HG02642 (cell line): ENCODE data around the gene PRKN.

Source experiments
- ATAC-seq: cut with Tn5 transposase; IDR thresholded peaks from one replicate; pipeline ENCODE4 v1.9.1; 2021; ENCODE audit warnings: mild to moderate bottlenecking; ENCODE audit not compliant: unreplicated experiment, poor library complexity

Gene PRKN

GRCh38 chr6:162173466-162173865, 554.1 kb downstream of the PRKN start:
- ATAC-seq, result no peak

- no peak for ATAC-seq
Measured at GRCh38 chr6:162165479-162165878, 562.1 kb downstream of the PRKN start.

GRCh38 chr6:162157167-162157870, 570.2 kb downstream of the PRKN start:
- no peak for ATAC-seq

GRCh38 chr6:162156146-162156545, 571.4 kb downstream of the PRKN start:
- no peak for ATAC-seq

- ATAC-seq, result no peak
Measured at GRCh38 chr6:162154930-162155329, 572.6 kb downstream of the PRKN start.

- ATAC-seq, result no peak
Measured at GRCh38 chr6:162154001-162154400, 573.6 kb downstream of the PRKN start.

GRCh38 chr6:162153120-162153519, 574.4 kb downstream of the PRKN start:
- no peak for ATAC-seq

- ATAC-seq, result no peak
Measured at GRCh38 chr6:162151021-162151665, 576.4 kb downstream of the PRKN start.

- no peak for ATAC-seq
Measured at GRCh38 chr6:162150295-162150694, 577.3 kb downstream of the PRKN start.

GRCh38 chr6:162149786-162150185, 577.8 kb downstream of the PRKN start:
- ATAC-seq, result no peak

- ATAC-seq, result no peak
Measured at GRCh38 chr6:162147805-162148204, 579.8 kb downstream of the PRKN start.

- no peak for ATAC-seq
Measured at GRCh38 chr6:162147281-162147680, 580.3 kb downstream of the PRKN start.

GRCh38 chr6:162140251-162140852, 587.2 kb downstream of the PRKN start:
- no peak for ATAC-seq

GRCh38 chr6:162125659-162126058, 601.9 kb downstream of the PRKN start:
- no peak for ATAC-seq

GRCh38 chr6:162124710-162125435, 602.7 kb downstream of the PRKN start:
- ATAC-seq, result no peak

GRCh38 chr6:162123797-162124196, 603.8 kb downstream of the PRKN start:
- no peak for ATAC-seq

- ATAC-seq, result no peak
Measured at GRCh38 chr6:162119341-162119740, 608.2 kb downstream of the PRKN start.

- no peak for ATAC-seq
Measured at GRCh38 chr6:162118706-162119105, 608.9 kb downstream of the PRKN start.

- no peak for ATAC-seq
Measured at GRCh38 chr6:162116902-162117525, 610.6 kb downstream of the PRKN start.

- ATAC-seq, result no peak
Measured at GRCh38 chr6:162109480-162110050, 618.0 kb downstream of the PRKN start.
